ENCODE measurements around the gene P4HA3.

P4HA3 gene

DNA sequence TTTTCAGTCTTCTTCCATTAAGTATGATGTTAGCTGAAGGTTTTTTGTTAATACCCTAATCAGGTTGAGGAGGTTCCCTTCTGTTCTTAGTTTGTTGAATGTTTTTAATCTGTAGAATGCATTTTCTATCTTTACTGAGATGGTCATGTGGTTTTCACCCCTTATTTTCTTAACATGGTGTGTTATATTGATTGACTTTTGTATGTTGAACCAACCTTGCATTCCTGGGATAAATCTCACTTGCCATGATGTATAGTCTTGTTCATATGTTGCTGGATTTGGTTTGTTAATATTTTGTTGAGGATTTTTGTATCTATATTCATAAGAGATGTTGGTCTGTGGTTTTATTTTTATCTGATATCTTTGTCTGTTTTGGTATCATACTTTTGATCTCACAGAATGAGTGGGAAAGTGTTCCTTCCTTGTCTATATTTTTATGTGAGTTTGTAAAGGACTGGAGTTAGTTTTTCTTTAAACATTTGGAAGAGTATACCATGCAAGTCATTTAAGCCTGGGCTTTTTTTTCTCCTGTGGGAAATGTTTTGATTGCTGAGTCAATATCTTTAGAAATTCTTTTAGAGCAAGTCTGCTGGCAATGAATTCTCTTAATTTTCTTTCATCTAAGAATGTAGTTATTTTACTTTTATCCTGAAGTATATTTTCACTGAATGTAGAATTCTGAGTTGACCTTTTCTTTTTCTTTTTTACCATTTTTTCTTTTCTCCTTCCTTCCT lies 5.5 kb upstream of the P4HA3 start:
- DNase-seq (ENCODE audit: low spot score), result no peak

DNA sequence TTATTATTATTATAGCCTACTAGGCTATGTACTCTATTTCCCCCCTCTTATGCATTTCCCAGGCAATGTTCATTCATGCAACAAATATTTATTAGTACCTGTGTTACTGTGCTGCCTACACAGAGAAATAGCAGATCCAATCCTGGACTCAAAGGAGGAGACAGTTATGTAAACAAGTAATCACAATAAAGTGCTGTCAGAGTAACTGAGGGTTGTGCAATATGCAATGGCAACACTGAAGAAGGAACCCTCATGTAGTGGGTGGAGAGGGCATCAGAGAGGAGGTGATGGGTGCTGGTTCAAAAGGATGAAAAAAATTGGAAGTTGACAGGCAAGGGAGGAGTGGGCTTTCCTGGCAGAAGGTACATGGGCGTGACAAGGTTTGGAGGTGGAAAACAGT lies 886 bp upstream of the P4HA3 start:
- no peak for DNase-seq (ENCODE audit: low spot score)

DNA sequence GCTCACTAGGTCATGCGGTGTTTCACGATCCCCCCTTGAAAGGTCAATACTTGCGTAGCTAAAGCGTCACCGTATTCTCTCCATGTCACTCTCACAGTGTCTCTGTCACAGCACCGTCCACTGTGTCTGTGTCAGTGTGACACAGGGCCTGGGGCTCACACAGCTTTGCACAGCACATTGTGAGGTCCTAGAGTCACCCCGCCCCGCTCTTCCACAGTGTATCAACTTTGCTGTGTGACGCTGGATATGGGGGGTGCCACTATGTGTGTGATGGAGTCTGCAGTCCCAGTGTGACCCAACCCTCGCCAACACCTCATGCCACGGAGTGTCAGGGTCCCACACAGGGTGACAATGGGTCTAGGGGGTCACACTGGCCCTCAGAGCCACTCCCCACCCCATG lies 583 bp downstream of the P4HA3 start:
- DNase-seq (ENCODE audit: low spot score), result no peak

- no peak for DNase-seq (ENCODE audit: low spot score)
Observed at GRCh38 chr11:74307434-74307833, 4.0 kb downstream of the P4HA3 start.

DNA sequence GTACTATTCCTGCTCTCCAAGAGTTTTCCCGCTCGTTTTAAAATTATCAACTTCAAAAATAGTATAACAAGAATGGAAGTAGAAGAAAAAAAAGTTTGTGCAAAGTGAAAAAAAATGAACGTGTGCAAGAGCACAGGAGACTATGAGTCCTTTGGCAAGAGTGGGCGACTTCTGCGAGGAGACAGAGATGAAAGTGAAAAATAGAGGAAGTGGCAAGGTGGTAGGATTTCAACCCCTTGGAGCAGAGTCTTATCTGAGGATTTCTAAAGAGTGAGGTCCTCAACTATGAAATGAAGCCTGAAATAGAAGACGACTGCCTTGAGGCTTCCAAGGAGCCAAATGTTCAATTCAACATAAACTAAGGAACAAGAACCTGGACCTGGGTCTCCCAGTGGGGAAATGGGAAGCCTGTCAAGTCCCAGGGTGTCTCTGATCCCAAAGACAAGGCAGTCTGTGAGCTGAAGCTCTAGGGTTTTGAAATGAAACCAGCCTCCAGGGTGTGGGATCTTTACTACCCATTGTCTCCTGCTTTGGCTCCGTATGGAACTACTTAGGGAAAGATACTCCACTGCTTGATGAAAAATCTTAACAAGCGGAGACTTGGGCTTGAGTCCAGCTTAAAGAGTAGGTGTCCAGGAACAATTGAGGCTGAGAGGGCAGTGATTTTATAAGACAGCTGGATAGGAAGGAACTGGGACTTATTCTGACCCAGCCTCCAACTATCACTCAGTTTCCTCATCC lies 4.8 kb downstream of the P4HA3 start:
- DNase-seq (ENCODE audit: low spot score), result no peak

DNA sequence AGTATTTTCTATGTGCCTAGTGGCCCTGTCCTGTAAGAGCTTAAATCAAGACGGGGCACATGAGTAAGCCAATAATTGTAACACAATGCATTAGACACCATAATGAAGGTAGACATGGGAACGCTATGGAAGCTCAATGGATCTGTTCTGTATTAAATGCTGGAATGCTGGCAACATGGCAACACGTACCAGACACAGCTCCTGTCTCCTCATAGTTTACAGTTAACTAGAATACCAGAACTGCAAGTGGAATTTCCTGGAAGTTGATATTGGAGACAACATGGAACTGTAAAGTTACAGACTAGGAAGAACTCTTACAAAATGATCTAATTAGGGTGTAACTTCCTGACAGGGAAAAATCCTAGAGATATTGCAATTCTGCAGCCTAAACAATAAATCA lies 12.4 kb downstream of the P4HA3 start:
- DNase-seq (ENCODE audit: low spot score), result no peak

GRCh38 chr11:74297484-74297883 lies 14.0 kb downstream of the P4HA3 start:
- DNase-seq (ENCODE audit: low spot score), result no peak

- DNase-seq (ENCODE audit: low spot score), result no peak
Observed at GRCh38 chr11:74288911-74289310, 22.5 kb downstream of the P4HA3 start.

DNA sequence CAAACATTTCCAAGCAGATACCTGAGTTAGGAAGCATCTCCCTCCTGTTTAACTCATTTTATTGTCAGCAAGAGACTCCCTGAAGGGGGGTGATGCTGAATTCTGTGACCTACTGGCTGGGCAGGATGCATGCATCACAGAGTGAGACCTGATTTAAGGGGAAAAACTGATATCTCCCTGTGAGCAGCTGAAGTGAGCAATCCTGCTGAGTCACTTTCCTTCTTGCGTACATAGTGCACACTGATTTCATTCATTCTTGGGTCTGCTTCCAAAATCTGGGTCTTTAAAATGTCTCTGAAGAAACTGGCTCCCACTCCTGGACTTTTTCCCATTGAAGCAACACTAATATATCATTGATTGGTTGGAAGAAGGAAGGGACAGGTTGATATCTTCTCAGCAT lies 23.3 kb downstream of the P4HA3 start:
- DNase-seq (ENCODE audit: low spot score), result peak; percentile 92

DNA sequence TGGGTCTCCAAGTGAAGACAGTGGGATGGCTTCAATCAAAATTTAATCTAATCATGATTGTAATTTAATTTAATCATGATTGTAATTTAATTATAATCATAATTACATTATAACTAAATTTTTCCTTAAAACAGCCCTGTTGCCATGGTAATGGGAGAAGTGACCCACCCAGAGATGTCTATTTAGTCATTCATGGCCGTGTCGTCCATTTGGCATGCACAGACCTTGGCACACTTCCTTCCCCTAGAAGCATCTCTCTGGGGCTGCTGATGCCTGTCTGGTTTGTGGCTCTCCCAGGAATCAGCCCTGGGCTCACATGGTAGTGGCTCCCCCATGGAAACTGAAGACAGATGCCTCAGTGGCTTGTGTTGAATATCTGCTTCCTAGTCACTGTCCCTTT lies 27.0 kb downstream of the P4HA3 start:
- no peak for DNase-seq (ENCODE audit: low spot score)

GRCh38 chr11:74283580-74284180 lies 27.8 kb downstream of the P4HA3 start:
- DNase-seq (ENCODE audit: low spot score), result no peak

- peak; percentile 21 for DNase-seq (ENCODE audit: low spot score)
Observed at GRCh38 chr11:74282914-74283371, 28.5 kb downstream of the P4HA3 start.

DNA sequence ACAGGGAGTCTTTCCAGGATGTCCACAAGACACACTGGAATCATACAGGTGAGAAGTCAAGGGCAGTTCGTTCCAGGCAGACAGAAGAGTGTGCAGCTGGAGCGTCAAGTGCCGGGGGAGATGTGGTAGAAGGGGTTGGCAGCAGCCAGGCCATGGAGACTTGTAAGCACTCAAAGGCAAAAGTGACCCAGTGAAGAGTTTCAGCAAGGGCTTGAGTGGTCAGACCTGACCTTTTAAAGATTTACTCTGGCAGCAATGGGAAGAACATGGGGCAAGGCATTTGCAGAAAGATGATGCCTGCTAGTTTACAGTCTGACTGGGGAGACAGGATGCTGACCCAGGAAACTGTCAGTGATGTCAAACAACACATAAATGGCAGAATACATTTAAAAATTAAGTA lies 29.0 kb downstream of the P4HA3 start:
- no peak for DNase-seq (ENCODE audit: low spot score)

DNA sequence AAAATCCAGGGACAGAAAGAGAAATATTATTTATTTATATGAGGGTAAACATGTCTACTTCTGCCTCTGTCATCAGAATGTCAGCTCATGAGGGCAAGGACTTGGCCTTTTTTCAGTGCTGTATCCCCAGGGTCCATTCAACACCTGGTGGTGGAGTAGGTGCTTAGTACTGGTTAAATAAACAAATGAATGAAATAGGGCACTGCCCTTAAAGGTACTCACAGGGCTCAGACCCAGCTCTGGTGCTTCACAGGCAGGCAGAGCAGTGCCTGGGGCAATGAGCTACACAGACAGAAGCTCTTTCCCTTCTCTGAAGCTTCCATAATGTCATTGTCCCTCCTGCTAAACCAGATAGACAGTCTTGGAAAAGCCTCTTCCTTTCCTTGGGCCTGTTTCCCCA lies 30.9 kb downstream of the P4HA3 start:
- no peak for DNase-seq (ENCODE audit: low spot score)

- DNase-seq (ENCODE audit: low spot score), result peak; percentile 28
Observed at GRCh38 chr11:74279256-74279655, 32.2 kb downstream of the P4HA3 start.

DNA sequence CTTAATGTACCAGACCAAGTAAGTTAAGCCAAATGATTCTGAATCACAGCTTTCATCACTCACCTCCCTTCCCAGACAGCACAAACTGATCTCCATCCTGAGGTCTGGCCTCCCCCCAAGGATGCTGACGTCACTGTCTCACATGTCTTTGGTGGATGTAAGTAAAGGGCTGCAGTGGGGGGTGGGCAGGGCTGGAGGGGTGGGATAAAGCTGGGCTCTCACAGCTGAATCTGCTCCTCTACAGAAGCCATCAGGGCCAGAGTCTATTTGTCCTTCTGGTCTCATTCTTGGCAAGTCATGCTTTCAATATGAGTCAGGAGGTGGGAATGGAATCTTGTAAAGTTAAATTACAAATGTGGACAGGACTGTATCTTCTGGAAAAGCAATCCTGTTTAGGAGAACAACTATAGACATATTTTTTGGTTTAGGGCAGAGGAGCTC lies 32.7 kb downstream of the P4HA3 start:
- peak; percentile 87 for DNase-seq (ENCODE audit: low spot score)

DNA sequence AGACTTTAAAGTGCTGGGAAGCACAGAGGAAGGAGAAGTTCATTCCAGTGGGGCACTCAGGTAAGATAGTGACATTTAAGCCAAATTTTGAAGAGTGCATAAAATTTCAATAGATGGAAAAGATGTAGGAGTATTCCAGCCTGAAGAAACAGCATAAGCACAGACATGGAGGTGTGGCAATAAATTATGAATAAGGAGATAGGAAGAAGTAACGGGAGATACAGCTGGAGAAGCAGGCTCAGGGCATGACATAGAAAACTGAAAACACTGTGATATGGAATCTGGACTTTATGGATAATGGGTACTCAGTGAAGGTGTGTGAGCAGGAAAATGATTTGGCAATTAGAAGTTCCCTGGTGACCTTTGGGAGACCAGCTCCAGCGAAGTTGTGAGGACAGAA lies 33.3 kb downstream of the P4HA3 start:
- DNase-seq (ENCODE audit: low spot score), result no peak

DNA sequence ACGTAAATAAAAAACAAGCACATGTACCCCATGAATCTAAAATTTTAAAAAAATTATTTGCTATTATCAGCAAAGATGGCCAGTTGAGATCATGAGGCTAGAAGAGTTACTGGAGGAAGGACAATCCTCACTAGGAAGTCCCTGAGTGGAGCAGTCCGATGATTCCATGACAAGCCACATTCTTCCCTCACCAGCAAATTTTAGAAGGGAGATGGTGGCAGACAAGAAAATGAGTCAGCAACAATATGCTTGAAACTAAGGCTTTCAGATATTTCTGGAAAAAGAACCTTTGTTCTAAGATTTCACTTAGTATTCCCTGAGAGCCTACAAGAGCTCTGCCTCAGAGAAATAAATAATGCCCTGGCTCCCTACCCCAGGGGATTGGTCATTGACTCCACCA lies 34.9 kb downstream of the P4HA3 start:
- peak; percentile 59 for DNase-seq (ENCODE audit: low spot score)

GRCh38 chr11:74272276-74272675 lies 39.2 kb downstream of the P4HA3 start:
- no peak for DNase-seq (ENCODE audit: low spot score)

DNA sequence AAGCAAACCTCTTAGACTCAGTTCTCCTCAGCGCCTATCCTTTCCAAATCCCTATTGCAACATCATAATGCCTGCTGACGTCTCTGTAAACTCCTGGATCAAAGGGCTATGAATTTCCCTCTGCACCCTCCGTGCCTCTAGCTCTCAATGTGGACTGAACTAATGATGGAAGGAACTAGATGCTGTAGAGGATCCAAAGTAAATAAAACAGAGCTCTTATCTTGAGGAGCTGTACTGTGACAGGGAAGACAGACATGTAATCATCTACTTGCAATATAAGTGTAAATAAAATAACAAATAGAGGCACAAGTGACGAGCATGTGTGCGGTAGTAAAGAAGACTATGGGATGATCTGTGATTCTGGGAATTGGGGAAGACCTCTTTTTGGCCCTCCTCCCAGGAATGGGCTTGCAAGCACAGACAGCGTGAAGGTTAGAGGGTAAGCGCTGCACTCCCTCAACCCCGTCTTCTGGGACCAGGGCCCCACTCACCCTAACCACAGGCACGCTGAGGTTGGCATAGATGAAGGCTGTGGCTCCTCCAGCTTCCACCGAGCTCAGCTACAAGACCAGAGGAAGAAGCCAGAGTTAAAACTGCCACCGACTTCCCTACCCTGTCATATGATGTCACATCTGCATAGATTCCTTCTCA lies 42.2 kb downstream of the P4HA3 start:
- DNase-seq (ENCODE audit: low spot score), result no peak

DNA sequence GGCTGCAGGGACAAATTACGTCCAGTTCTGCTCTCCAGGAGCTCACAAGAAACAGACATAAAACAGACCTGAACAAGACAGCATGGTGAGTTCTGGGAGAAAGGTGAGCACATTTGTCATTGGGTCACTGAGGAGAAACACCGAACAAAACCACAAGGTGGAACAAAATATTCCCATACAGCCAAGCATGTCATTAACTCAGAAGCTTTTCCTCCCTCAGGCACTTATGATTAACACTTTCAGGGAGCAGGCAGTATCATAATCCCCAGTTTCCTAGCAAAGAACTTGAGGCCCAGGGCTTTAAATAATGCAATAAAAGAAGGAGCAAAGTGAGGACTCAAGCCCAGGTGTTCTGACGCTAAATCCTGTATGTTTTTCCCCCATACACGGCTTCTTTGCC lies 43.0 kb downstream of the P4HA3 start:
- DNase-seq (ENCODE audit: low spot score), result no peak

DNA sequence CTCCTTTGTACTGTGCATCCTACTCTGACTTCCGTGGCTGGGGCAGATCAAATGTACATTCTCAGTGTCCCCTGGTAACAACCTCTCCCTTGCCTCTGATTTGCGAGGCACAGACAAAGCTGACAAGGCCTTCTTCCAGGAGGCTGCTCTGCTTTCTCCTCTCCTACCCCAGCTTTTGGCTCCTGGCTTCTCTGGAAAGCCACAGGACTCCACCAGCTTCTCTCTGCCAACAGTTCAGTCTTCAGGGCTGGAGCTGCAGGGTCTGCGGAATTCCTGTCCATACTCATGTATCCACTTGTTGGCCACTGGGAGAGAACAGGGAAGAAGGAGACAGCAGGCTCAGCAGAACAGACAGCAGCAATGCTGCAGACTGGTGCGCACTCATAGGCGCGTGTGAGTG lies 44.4 kb downstream of the P4HA3 start:
- DNase-seq (ENCODE audit: low spot score), result no peak

DNA sequence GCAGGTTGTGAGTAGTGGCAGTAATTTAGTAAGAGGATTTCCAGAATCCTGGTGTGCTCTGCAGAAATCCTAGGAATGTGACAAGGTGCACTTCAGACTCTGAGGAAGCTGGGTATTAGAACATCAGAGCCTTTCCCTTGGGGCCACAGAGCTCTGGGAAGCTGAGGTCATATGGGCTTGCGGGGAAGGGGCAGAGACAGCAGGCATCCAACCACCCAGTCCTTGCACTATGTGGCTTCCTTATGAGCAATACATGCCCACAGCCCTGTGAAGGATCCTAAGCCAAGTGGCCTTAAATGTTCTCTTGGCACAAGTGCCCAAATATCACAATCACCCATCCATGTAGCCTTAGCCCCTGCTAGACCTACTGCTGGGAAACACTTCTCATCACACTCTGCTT lies 46.2 kb downstream of the P4HA3 start:
- DNase-seq (ENCODE audit: low spot score), result no peak

Data from AG08395 (cell line).